Activated CD4-positive, CD25-positive, alpha-beta regulatory T cell treated with anti-CD3 and anti-CD28 coated beads, Interleukin-2, amount 50 U/mL, for 24 hours (primary cell): ENCODE measurements around the gene COL13A1.

Source experiments
- ATAC-seq, 2 donors: fragments of 150-1000 bp; cut with Tn5 transposase; one replicate each; pipeline ENCODE4 v1.10.0; 2021; ENCODE audit warnings: mild to moderate bottlenecking in 1 of 2, moderate library complexity in 1 of 2

COL13A1 gene

GRCh38 chr10:69955211-69955805 is 153.6 kb downstream of the COL13A1 start:
- no peak for ATAC-seq

GRCh38 chr10:69955897-69956740 is 154.4 kb downstream of the COL13A1 start:
- no peak for ATAC-seq

- ATAC-seq: no peak
Observed at GRCh38 chr10:69956741-69957230, 155.1 kb downstream of the COL13A1 start.

- ATAC-seq: no peak
Observed at GRCh38 chr10:69957241-69957885, 155.7 kb downstream of the COL13A1 start.

- ATAC-seq: peak in 1 of 2 donors; percentile 28
Observed at GRCh38 chr10:69957886-69958555, 156.3 kb downstream of the COL13A1 start.

GRCh38 chr10:69958556-69958902 is 156.8 kb downstream of the COL13A1 start:
- no peak for ATAC-seq

- peak in 1 of 2 donors; percentile 22 for ATAC-seq
Observed at GRCh38 chr10:69959911-69960310, 158.2 kb downstream of the COL13A1 start.

- ATAC-seq: no peak
Observed at GRCh38 chr10:69960606-69960987, 158.9 kb downstream of the COL13A1 start.

GRCh38 chr10:69960988-69961880 is 159.5 kb downstream of the COL13A1 start:
- ATAC-seq: no peak

GRCh38 chr10:69961881-69962745 is 160.4 kb downstream of the COL13A1 start:
- no peak for ATAC-seq

- ATAC-seq: no peak
Observed at GRCh38 chr10:69962746-69963135, 161.0 kb downstream of the COL13A1 start.

GRCh38 chr10:69963178-69963834 is 161.6 kb downstream of the COL13A1 start:
- no peak for ATAC-seq

GRCh38 chr10:69963835-69964710 is 162.4 kb downstream of the COL13A1 start:
- no peak for ATAC-seq

GRCh38 chr10:69965086-69965485 is 163.4 kb downstream of the COL13A1 start:
- no peak for ATAC-seq

- ATAC-seq: no peak
Observed at GRCh38 chr10:69965919-69966662, 164.4 kb downstream of the COL13A1 start.

- ATAC-seq: no peak
Observed at GRCh38 chr10:69968830-69969229, 167.1 kb downstream of the COL13A1 start.

- ATAC-seq: no peak
Observed at GRCh38 chr10:69969977-69970376, 168.3 kb downstream of the COL13A1 start.

- no peak for ATAC-seq
Observed at GRCh38 chr10:69972981-69973397, 171.3 kb downstream of the COL13A1 start.

GRCh38 chr10:69973678-69974077 is 172.0 kb downstream of the COL13A1 start:
- ATAC-seq: no peak
